ENCODE measurements around the gene KRT73. TPM values are rescaled to one million over a fixed set of nuclear protein-coding genes. Genes with fewer than 3 reads are reported as not detected.

The KRT73 gene
- total and polyA plus RNA-seq, 2 experiments from 2014 or later, result not detected

Other genes with a start within 250 kb of the KRT73 start
- not detected in 2 replicates for gene KRT84, start 232.9 kb downstream of the KRT73 start, total RNA-seq (2014; rRNA removed; shearing (Covaris generic))
- not detected in 2 replicates for gene KRT84, start 232.9 kb downstream of the KRT73 start, polyA plus RNA-seq (2016; fragmentation: Nextera tagmentation; extraction: Ambion mirVana)
- not detected in 2 replicates for gene KRT82, start 212.2 kb downstream of the KRT73 start, total RNA-seq (2014; rRNA removed; shearing (Covaris generic))
- not detected in 2 replicates for gene KRT82, start 212.2 kb downstream of the KRT73 start, polyA plus RNA-seq (2016; fragmentation: Nextera tagmentation; extraction: Ambion mirVana)
- not detected in 2 replicates for gene KRT75, start 184.2 kb downstream of the KRT73 start, total RNA-seq (2014; rRNA removed; shearing (Covaris generic))
- not detected in 2 replicates for gene KRT75, start 184.2 kb downstream of the KRT73 start, polyA plus RNA-seq (2016; fragmentation: Nextera tagmentation; extraction: Ambion mirVana)
- not detected in 2 replicates for gene KRT6B, start 166.4 kb downstream of the KRT73 start, total RNA-seq (2014; rRNA removed; shearing (Covaris generic))
- gene KRT6B, start 166.4 kb downstream of the KRT73 start, polyA plus RNA-seq (2016; fragmentation: Nextera tagmentation; extraction: Ambion mirVana), result not detected in 2 replicates
- not detected in 2 replicates for gene KRT6C, start 144.8 kb downstream of the KRT73 start, total RNA-seq (2014; rRNA removed; shearing (Covaris generic))
- gene KRT6C, start 144.8 kb downstream of the KRT73 start, polyA plus RNA-seq (2016; fragmentation: Nextera tagmentation; extraction: Ambion mirVana), result not detected in 2 replicates
- not detected in 2 replicates for gene KRT6A, start 125.3 kb downstream of the KRT73 start, total RNA-seq (2014; rRNA removed; shearing (Covaris generic))
- gene KRT6A, start 125.3 kb downstream of the KRT73 start, polyA plus RNA-seq (2016; fragmentation: Nextera tagmentation; extraction: Ambion mirVana), result not detected in 2 replicates
- not detected in 2 replicates for gene KRT5, start 98.2 kb downstream of the KRT73 start, total RNA-seq (2014; rRNA removed; shearing (Covaris generic))
- gene KRT5, start 98.2 kb downstream of the KRT73 start, polyA plus RNA-seq (2016; fragmentation: Nextera tagmentation; extraction: Ambion mirVana), result not detected in 2 replicates
- not detected in 2 replicates for gene KRT71, start 65.4 kb downstream of the KRT73 start, total RNA-seq (2014; rRNA removed; shearing (Covaris generic))
- gene KRT71, start 65.4 kb downstream of the KRT73 start, polyA plus RNA-seq (2016; fragmentation: Nextera tagmentation; extraction: Ambion mirVana), result not detected in 2 replicates
- not detected in 2 replicates for gene KRT74, start 44.7 kb downstream of the KRT73 start, total RNA-seq (2014; rRNA removed; shearing (Covaris generic))
- gene KRT74, start 44.7 kb downstream of the KRT73 start, polyA plus RNA-seq (2016; fragmentation: Nextera tagmentation; extraction: Ambion mirVana), result not detected in 2 replicates
- gene KRT72, start 17.1 kb downstream of the KRT73 start, total RNA-seq (2014; rRNA removed; shearing (Covaris generic)), result not detected in 2 replicates
- gene KRT72, start 17.1 kb downstream of the KRT73 start, polyA plus RNA-seq (2016; fragmentation: Nextera tagmentation; extraction: Ambion mirVana), result not detected in 2 replicates
- not detected in 2 replicates for gene KRT2, start 33.7 kb upstream of the KRT73 start, total RNA-seq (2014; rRNA removed; shearing (Covaris generic))
- not detected in 2 replicates for gene KRT2, start 33.7 kb upstream of the KRT73 start, polyA plus RNA-seq (2016; fragmentation: Nextera tagmentation; extraction: Ambion mirVana)
- gene KRT1, start 61.8 kb upstream of the KRT73 start, total RNA-seq (2014; rRNA removed; shearing (Covaris generic)), result not detected in 2 replicates
- gene KRT1, start 61.8 kb upstream of the KRT73 start, polyA plus RNA-seq (2016; fragmentation: Nextera tagmentation; extraction: Ambion mirVana), result not detected in 2 replicates
- not detected in 2 replicates for gene KRT77, start 85.0 kb upstream of the KRT73 start, total RNA-seq (2014; rRNA removed; shearing (Covaris generic))
- gene KRT77, start 85.0 kb upstream of the KRT73 start, polyA plus RNA-seq (2016; fragmentation: Nextera tagmentation; extraction: Ambion mirVana), result not detected in 2 replicates
- not detected in 2 replicates for gene KRT76, start 158.8 kb upstream of the KRT73 start, total RNA-seq (2014; rRNA removed; shearing (Covaris generic))
- gene KRT76, start 158.8 kb upstream of the KRT73 start, polyA plus RNA-seq (2016; fragmentation: Nextera tagmentation; extraction: Ambion mirVana), result not detected in 2 replicates
- not detected in 2 replicates for gene KRT3, start 177.6 kb upstream of the KRT73 start, total RNA-seq (2014; rRNA removed; shearing (Covaris generic))
- not detected in 2 replicates for gene KRT3, start 177.6 kb upstream of the KRT73 start, polyA plus RNA-seq (2016; fragmentation: Nextera tagmentation; extraction: Ambion mirVana)
- gene KRT4, start 195.6 kb upstream of the KRT73 start, total RNA-seq (2014; rRNA removed; shearing (Covaris generic)), result not detected in 2 replicates
- not detected in 2 replicates for gene KRT4, start 195.6 kb upstream of the KRT73 start, polyA plus RNA-seq (2016; fragmentation: Nextera tagmentation; extraction: Ambion mirVana)
- gene KRT79, start 215.8 kb upstream of the KRT73 start, total RNA-seq (2014; rRNA removed; shearing (Covaris generic)), result 0.21 TPM in 1 of 2 replicates, not detected in the other
- gene KRT79, start 215.8 kb upstream of the KRT73 start, polyA plus RNA-seq (2016; fragmentation: Nextera tagmentation; extraction: Ambion mirVana), result not detected in 2 replicates
- gene KRT78, start 230.4 kb upstream of the KRT73 start, total RNA-seq (2014; rRNA removed; shearing (Covaris generic)), result not detected in 2 replicates
- gene KRT78, start 230.4 kb upstream of the KRT73 start, polyA plus RNA-seq (2016; fragmentation: Nextera tagmentation; extraction: Ambion mirVana), result not detected in 2 replicates

Data from GM23338 (cell line).